ENCODE data around the gene PLXNA1.

PLXNA1 gene

DNA sequence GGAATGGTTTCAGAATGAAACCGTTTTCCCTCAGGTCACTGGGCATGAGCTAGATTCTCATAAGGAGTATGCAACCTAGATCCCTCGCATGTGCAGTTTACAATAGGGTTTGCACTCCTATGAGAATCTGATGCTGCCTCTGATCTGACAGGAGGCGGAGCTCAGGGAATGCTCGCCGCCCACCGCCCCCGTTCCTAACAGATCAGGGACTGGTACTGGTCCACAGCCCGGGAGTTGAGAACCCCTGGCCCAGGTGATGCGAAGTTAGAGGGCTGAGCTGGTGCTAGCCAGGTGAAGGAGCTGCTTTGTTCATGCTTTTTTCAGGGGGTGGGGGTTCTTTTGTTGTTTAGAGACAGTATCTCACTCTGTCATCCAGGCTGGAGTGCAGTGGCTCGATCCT is 15.5 kb upstream of the PLXNA1 start:
- no peak for DNase-seq (ENCODE audit: low spot score)

DNA sequence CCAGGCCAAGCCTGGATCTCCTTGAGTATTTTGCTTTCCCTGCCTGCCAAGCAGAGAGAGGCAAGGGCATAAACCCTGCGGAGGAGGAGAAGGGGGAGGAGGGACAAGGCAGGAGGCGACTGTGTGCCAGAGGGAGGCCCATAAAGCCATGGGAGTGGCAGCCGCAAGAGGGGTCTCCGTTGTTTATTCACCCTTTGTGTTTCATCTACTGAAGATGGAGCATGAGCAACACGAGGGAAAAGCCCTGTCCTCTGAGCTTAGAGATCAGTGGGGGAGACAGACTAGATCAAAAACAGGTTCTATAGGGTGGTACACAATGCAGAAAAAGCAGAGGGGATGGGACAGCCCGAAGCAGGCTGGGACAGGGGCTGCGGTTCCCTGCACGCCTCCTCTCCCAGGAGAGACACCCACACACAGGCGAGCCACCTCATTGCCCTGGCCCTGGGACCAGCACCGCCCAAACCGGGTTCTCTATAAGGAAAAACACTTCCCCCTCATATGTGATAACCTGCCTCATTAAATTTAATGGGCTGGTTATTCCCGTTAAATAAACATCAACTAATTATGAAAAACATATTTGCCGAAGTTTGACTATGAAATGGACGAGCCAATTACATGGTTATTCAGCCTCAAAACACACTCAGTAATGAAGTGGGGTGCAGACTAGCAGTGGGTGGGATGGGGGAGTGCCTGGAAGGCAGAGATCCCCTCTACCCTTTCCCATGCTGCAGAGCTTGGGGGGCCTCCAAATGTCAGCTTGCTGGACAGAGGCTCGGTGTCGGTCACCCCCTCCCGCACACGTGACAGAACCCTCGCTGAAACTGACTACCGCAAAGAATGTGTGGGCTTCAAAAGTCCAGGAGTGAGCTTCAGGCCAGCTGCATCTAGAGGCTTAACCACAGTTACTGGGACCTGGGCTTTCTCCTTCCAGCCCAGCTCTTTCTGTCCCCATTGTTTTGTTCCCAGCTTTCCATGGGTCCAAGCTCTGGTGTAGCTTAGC is 14.2 kb upstream of the PLXNA1 start:
- no peak for DNase-seq (ENCODE audit: low spot score)

DNA sequence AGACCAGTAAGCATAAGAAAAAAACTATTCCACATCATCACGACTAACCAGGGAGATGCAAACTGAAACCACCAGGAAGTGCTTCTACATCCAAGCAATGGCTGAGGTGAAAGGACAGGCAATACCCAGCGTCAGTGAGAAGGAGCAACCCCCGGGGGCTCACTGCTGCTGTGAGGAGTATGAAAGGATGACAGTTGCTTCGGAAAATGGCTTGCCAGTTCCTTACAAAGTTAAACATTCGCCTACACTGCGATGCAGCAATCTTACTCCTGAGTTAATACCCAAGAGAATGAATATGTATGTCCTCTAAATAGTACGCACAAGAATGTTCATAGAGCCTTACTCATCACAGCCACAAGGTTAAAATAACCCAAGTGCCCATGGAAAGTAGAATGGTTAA is 13.3 kb upstream of the PLXNA1 start:
- no peak for DNase-seq (ENCODE audit: low spot score)

DNA sequence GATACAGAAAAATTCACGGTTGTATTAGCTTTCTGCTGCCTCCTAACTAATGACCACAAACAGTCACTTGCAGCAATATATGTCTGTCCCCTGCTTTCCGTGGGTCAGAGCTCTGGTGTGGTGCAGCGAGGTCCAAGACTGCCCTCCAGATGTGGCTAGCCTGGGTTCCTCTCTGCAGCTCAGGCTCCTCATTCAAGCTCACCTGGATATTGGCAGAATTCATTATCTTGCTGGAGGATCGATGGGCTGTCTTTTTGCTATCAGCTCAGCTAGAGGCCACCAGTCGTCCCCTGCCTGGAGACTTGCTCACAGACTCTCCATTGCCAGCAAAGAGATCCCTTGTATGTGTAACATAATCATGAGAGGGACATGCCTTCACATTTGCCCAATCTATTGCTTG is 12.8 kb upstream of the PLXNA1 start:
- no peak for DNase-seq (ENCODE audit: low spot score)

DNA sequence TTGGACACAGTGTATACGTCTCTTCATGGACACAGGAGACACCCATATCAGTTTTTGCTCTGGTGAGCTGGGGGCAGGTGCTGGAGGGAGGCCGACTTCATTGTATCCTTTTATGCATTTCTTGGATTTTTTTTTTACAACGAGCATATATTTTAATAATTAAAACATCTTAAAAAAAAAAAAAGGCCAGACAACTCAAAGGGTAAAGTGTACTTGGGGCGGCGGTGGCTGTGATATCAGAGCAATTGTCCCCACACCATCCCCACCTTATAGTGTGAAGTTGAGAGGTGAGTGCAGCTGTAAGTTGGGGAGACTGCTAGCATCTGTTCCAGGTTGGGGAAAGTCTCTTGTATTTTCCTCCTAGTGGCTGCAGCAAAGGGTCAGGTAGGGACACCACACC is 12.0 kb upstream of the PLXNA1 start:
- DNase-seq (ENCODE audit: low spot score), result no peak

DNA sequence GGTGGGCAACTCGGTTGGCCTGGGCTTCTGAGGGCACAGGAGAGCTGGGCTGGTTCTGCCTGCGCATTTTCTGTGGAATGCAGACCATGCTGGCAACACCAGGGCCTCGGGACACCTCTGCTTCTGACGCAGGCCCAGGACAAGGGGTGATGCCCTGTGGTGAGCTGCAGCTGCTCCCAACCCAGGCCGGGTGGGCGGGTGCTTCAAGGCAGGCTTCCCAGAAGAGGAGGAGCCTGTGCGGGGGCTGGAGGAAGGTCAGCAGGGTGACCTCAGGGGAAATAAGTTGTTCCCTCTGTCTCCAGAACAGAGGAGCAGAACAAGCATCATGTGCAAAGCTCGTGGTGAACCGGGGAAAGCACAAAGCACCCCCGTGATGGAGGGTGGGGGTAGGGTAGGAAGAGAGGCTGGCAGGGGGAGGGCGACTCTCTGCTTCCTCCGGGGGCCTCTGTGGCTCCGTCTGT is 11.0 kb upstream of the PLXNA1 start:
- DNase-seq (ENCODE audit: low spot score), result no peak

DNA sequence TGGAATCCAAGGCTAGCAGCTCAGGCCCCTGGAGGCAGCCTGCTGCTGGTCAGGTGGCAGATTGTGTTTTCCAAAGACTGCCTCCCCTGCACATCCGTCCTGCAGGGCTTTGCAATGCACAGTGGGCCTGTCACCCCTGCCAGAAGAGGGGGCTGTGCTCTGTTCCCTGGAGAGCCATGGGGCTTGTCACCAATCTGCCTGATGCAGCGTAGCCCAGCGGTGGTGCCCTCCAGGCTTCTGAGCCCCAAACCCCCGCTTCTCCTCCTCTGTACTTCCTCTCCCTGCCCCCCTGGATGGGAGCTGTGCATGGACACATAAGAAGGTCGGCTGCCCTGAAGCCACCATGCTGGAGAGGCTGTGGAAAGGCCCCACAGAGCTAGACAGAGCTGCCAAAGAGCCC is 10.0 kb upstream of the PLXNA1 start:
- no peak for DNase-seq (ENCODE audit: low spot score)

DNA sequence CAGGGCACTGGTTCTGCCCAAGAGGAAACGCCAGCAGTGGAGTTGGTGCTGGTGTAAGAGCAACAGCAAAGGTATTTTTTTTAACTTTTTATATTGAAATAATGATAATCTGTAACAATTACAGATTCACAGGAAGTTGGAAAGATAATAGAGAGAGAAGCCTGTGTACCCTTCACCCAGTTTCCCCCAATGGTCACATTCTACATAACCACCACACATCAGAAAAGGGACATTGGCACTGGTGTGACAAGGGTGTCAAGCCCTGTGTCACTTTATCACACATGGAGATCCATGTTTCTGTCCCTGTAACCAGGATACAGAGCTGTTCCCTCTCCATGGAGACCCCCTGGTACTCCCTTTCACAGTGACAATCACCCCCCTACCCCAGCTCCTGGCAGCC is 9.1 kb upstream of the PLXNA1 start:
- DNase-seq (ENCODE audit: low spot score), result no peak

DNA sequence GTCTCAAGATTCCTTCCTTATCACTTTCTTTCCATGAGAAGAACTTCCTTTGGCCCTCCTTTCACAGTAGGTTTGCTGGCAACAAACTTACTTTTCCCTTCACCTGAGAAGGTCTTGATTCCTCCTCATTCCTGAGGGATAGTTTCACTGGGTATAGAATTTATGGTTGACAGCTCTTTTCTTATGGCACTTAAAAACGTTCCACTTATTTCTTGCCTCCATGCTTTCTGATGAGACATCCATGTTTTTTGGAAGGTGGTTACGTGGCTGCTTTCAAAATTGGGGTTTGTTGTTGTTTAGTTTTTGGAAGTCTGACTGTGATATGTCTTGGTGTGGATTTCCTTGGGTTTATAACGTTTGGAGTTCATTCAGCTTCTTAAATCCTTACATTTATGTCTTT is 8.2 kb upstream of the PLXNA1 start:
- no peak for DNase-seq (ENCODE audit: low spot score)

DNA sequence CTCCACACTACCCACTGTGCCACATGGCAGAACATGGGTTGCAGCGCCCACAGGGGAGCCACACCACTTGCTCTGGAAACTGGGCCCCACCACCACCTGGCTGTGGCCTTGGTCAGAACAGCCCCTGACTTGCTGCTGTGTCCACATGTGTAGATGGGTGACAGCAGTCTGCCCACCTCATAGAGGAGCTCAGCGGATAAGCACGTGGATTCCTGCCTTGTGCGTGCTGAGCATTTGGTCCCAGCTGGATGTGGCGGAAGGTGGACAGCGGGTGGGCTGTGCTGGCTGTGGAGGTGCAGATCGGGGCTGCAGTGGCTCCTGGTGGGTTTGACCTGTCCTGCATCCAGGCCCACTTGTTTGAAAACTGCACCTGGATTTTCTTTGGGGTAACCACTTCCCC is 6.0 kb upstream of the PLXNA1 start:
- DNase-seq (ENCODE audit: low spot score), result no peak

DNA sequence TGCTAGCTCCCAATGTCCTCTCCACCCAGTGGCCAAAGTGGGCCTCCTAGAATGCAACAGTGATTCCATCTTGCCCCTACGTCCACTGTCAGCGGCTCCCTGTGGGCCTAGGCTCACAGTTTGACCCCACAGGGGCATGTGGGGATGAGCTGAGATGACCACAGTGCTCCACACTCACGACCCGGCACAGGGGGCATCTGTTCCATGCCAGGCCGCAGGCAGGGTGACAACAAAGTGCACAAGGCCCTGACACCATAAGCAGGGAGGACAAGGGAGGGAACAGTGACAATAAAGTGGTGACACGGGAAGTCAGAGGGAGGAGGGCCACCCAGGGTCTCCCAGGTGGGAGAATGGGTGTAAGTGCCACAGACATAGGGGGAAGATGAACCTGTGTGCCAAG is 5.1 kb upstream of the PLXNA1 start:
- no peak for DNase-seq (ENCODE audit: low spot score)

DNA sequence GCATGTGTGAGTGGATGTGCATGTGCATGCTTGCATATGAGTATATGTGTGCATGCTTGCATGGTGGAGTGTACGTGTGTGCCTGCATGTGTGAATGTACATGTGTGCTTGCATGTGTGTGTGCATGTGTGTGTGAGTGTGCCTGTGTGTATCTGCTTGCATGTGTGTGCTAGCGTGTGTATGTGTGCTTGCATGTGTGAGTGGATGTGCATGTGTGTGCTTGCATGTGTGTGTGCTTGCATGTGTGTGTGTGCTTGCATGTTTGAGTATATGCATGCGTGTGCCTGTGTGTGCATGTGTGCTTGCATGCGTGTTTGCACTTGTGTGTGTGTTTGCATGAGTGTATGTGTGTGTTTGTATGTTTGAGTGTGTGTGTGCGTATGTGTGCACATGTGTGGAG is 4.6 kb upstream of the PLXNA1 start:
- no peak for DNase-seq (ENCODE audit: low spot score)

DNA sequence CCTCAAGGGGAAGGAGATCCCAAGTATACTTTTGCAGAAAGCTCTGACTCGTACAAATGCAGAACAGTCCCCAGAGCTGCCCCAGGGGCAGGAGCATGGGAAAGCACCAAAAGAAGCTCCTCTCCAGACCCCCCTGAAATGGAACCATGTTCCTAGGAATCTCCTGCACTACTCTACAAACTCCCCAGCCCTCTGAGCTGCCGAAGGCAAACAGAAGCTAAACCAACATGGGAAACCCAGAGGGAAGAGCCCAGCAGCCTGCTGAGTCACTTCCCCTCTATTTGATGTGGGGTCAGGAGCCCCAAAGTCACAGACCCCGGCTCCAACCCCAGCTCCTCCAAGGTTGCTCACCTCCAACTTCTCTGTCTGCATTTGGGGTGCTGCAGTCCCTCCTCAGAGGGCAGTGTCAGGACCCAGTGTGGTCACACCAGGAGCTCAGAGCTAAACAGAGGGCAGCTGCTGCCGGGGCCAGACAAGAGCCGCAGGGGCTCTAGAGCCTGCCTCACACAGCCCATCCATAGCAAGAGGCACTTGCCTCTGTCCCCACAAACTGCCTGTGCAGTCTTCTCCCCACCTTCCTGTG is 3.8 kb upstream of the PLXNA1 start:
- no peak for DNase-seq (ENCODE audit: low spot score)

DNA sequence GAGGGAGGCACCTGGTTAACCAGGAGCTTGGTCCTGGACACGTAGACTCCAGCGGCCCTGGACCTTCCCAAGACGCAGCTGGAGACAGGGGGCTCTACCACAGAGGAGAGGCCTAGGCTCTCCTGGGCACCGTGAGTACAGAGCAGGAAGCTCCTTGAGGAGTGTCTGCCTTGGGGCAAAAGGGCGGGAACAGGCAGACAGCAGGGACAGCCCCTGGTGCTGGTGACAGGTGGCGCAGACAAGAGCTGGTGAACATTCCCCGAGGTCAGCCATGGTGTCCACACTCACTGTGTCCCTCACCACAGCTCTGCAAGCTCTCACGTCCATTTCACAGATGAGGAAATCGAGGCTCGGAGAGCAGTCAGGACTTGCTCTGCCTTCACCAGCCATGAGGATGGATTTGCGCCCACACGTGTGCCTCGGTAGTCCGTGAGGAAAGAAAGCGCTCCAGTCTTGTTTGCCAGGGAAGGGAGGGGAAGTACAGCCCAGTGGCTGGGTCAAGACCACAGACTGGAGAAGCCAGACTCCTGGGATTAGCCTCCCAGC is 2.6 kb upstream of the PLXNA1 start:
- DNase-seq (ENCODE audit: low spot score), result no peak

DNA sequence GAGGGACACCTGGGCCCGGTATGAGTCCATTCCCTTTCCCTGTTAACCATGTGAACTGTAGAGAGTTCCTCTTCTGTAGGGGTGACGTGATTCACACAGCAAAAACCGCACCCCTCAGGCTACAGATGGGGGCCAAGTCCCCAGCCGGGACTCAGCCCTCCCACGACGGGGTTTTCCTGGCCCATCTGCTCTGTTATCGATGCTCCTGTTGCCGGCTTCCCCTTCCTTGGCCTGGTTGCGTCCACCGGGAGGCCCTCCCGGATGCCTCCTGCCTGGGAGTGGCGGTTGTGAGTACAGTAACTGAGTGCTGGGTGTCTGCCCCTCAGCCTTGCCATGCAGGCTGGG is 817 bp upstream of the PLXNA1 start:
- no peak for DNase-seq (ENCODE audit: low spot score)

DNA sequence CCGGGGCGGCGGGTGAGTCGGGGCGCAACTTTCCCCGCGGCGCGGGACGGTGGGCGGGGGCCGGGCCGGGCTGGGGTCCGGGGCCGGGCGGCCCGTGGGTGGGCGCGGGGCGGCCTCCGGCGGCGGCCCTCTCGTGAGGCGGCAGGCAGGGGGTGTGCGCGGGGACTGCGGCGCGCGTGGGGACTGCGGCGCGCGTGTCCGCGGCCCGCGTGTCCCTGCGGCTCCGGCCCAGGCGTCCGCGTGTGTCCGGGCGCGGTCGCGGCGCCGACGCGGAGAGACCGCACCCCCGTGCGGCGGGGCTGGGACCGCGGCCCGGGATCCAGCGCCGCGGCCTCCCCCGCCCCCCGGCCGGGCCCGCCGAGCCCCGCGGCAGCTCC is 349 bp downstream of the PLXNA1 start:
- no peak for DNase-seq (ENCODE audit: low spot score)

DNA sequence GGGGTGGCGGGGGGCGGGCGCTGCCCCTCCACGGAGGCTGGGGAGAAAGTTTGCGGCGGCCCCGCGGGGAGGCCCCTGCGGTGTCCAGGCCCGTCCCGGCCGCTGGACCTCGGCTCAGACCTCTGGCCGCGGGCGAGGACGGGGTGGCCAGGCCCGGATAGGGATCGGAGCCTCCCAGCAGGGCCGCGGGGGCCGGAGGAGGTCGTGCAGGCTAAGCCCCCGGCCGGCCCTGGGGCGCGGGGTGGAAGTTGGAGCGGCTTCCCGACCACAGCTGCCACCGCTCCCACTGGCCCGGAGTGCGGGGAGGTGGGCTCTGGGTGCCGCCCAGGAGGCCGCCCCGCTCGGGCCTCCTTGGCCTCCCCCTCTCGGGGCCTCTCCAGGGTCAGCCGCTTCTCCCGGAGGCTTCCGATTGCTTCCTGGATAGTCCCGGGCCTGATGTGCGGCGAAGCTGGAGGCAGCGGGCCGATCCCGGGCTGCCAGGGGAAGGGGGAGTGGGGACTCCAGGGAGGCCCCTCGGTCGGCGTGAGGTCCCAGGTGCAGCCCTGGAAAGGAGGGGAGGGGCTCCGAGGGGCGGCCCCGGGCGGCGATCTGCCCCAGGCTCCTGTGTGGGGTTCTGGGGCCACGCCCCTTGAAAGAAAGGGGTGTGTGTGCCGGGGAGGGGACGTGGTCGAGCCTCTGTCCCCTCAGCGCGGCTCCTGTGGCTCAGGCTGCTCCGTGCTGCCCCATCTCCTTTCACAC is 907 bp downstream of the PLXNA1 start:
- no peak for DNase-seq (ENCODE audit: low spot score)

DNA sequence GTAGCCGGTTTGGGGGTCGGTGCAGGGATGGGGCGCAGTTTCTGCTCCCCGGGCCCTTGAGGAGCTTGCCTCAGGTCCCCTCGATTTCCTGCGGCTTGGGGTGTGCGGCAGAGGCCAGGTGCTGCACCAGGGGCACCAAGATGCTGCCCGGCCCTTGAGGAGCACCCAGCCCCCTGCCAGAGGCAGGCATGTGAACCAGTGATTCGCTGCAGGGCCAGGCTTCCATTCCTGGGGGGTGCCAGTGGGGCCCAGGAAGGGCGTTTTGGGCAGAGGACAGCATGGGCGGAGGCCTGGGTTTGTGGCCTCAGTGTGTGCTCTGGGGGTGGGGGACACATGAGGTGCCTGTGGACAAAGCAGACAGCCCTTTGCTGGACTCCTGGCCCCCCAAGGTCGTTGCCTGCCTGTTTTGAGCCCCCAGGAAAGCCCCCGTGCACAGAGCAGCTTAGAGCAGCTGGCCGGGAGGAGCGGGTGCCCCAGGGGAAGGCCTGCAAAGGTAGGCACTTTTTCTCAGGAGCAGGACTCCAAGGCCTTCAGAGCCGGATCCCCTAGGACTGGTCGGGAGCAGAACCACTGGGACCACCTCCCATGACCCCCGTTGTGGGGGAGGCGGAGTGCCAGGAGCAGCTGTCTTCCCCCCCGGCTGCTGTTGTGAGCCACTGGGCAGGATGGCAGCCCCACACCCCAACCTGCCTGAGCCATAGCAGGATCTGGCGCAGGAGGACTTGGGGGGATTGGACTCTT is 1.6 kb downstream of the PLXNA1 start:
- DNase-seq (ENCODE audit: low spot score), result no peak

DNA sequence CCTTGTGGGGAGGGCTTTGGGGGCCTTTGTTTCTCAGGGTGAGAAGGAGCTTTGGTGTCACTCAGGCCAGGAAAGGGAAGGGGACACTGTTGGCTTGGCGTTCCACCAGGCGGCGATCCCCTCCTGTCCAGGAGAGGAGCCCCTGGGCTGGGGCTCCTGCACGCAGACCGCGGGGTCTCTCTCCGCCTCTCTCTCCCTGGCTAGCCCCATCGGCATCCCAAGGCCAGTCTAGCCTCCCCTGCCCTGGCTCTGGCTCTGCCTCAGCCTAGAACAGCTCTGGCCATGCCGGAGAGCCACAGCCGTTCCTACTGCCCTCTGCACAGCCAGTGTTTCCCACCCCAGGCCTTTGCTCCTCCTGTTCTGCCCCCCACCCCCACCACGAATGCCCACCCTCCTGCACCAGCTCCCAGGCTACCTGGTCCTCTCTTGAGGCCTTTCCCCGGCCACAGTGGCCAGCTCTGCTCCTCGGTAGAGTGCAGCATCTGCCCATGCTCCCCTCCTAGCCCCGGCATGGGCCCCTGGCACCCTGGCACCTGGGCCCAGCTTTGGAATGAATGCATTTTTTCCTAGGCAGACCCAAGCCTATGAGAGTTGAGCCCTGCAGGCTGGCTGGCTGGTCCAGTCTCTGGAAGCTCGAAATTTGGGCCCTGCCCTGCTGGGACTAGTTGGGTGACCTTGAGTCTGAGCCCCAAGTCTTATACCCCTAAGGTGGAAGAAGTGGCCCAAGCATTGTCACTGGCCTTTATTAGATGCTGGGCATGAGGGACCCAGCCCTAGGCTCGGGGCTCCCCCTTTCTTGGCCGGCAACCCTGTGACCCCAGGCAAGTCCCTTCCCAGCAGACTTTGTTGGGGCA is 2.4 kb downstream of the PLXNA1 start:
- DNase-seq (ENCODE audit: low spot score), result no peak

DNA sequence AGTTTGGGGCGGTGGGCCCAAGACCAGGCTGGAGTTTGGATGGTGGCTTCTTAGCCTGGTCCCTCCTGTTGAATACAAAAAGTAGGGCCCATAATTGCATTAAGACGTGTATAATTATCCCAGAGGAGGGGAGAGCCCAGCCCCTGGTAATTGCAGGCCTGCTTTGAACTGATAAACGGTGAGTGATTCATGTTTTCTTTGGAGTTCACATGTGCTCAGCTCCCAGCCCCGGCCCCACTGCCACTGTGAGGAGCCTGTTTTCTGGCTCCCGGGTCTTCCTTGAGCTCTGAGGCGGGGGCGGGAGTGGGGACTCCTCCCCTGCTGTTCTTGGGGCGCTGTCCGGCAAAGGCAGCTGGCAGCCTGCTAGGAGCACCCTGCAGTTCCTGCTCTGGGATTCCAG is 3.1 kb downstream of the PLXNA1 start:
- no peak for DNase-seq (ENCODE audit: low spot score)

DNA sequence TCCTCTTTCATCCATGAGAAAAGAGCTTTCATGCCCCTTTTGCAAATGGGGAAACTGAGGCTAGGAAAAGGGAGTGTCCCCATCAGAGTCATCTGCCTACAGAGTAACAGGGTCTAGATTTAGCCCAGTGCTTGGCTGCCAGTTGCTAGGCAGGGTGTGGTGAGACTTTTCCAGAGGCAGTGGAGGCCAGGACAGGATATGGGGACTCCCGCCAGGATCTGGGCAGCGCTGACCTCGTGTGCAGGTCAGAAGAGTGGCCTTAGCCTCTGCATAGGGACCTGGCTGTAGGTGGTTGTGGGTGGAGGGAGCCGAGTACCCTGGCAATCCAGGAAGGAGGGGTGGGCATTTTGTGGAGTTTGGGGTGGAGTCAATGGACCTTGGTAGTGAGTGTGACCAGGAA is 4.2 kb downstream of the PLXNA1 start:
- DNase-seq (ENCODE audit: low spot score), result no peak

Data from LoVo (cell line).